Measurements from ENCODE around the gene ABCC8. TPM values are rescaled to one million over a fixed set of nuclear protein-coding genes. Genes with fewer than 3 reads are reported as not detected.

Gene ABCC8
- total and polyA plus RNA-seq, 4 donors: 1.2 to 14.9 (median 3.1) TPM

DNA sequence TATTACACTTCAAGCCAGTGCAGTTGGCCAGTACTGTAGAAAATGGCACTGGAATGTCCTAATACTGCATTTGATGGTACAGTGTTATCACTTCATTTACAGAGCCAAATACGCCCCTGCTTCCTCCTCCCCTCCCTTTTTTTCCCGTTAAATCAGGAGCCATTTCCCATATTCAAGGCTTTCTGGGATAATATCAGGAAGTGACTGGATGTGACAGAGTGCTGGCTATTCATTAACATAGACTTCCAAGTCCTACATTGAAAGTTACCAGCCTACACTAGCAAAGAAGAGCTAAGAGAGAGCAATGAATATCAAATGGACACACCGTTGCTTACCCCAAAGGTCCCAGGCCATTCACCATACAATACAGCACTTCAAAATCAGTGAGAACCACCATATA is 32.1 kb upstream of the ABCC8 start:
- Histone ChIP-seq H3K27me3 (ENCODE audit: control insufficient read depth in 3 of 3, insufficient read depth in 3 of 3, low read length in 2 of 3) (no peaks in the 10 kb centered on the region), H3K4me3 (no peak overlapping the region), H3K9me3 (ENCODE audit: control insufficient read depth in 4 of 4, insufficient read depth in 3 of 4, low read length in 3 of 4) (no peaks in the 10 kb centered on the region), H3K9ac (ENCODE audit: insufficient read depth in 1 of 2, low read length in 2 of 2) (no peak overlapping the region), H3K4me1 (ENCODE audit: control insufficient read depth in 5 of 5, insufficient read depth in 5 of 5, low read length in 5 of 5) (no peaks in the 10 kb centered on the region), H3K27ac (ENCODE audit: low read depth in 1 of 2, low read length in 1 of 2) (no peak overlapping the region), H3K36me3 (ENCODE audit: control insufficient read depth in 4 of 4, insufficient read depth in 4 of 4, low read length in 4 of 4) (no peaks in the 10 kb centered on the region)
- 38 to 48% methylated on average over 3 of the region's 3 CpGs for WGBS, 2 donors
- TF ChIP-seq, protein P1, sequence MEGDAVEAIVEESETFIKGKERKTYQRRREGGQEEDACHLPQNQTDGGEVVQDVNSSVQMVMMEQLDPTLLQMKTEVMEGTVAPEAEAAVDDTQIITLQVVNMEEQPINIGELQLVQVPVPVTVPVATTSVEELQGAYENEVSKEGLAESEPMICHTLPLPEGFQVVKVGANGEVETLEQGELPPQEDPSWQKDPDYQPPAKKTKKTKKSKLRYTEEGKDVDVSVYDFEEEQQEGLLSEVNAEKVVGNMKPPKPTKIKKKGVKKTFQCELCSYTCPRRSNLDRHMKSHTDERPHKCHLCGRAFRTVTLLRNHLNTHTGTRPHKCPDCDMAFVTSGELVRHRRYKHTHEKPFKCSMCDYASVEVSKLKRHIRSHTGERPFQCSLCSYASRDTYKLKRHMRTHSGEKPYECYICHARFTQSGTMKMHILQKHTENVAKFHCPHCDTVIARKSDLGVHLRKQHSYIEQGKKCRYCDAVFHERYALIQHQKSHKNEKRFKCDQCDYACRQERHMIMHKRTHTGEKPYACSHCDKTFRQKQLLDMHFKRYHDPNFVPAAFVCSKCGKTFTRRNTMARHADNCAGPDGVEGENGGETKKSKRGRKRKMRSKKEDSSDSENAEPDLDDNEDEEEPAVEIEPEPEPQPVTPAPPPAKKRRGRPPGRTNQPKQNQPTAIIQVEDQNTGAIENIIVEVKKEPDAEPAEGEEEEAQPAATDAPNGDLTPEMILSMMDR (IDR thresholded peaks at IDR 0.05; ENCODE audit: control extremely low read depth, extremely low read depth): no peak
- DNase-seq: no peak
- no peak for ATAC-seq (ENCODE audit: insufficient read depth, low FRiP score)

DNA sequence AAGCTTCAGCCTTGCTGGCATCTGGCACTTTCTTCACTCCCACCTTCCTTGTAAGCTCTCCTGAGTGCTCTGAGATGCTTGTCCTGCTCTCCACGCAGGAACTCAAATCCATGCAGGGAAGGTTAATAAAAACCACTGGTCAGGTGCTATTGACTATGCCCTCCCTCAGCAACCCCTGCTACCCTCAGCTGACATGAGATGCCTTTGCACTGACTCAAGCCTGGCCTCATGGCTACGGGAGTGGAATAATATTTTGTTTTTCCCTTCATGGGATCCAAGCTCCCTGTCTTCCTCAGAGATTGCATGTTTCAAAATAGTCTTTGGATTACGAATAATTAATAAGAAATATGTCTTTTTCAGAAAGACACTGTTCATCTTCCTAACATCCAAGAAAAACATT is 31.7 kb upstream of the ABCC8 start:
- H3K9ac ChIP-seq (ENCODE audit: insufficient read depth in 1 of 2, low read length in 2 of 2): no peak overlapping the region
- H3K9me3 ChIP-seq (ENCODE audit: control insufficient read depth in 4 of 4, insufficient read depth in 3 of 4, low read length in 3 of 4): no peaks in the 10 kb centered on the region
- ATAC-seq (ENCODE audit: insufficient read depth, low FRiP score) (no peak), DNase-seq (no peak)
- 56 to 76% methylated on average over 3 of the region's 3 CpGs for WGBS, 2 donors
- H3K4me1 ChIP-seq (ENCODE audit: control insufficient read depth in 5 of 5, insufficient read depth in 5 of 5, low read length in 5 of 5): no peaks in the 10 kb centered on the region
- no peak overlapping the region for H3K27ac ChIP-seq (ENCODE audit: low read depth in 1 of 2, low read length in 1 of 2)
- no peaks in the 10 kb centered on the region for H3K36me3 ChIP-seq (ENCODE audit: control insufficient read depth in 4 of 4, insufficient read depth in 4 of 4, low read length in 4 of 4)
- H3K4me3 ChIP-seq: no peak overlapping the region
- TF ChIP-seq, protein P1 (IDR thresholded peaks at IDR 0.05; ENCODE audit: control extremely low read depth, extremely low read depth): no peak
- no peaks in the 10 kb centered on the region for H3K27me3 ChIP-seq (ENCODE audit: control insufficient read depth in 3 of 3, insufficient read depth in 3 of 3, low read length in 2 of 3)

DNA sequence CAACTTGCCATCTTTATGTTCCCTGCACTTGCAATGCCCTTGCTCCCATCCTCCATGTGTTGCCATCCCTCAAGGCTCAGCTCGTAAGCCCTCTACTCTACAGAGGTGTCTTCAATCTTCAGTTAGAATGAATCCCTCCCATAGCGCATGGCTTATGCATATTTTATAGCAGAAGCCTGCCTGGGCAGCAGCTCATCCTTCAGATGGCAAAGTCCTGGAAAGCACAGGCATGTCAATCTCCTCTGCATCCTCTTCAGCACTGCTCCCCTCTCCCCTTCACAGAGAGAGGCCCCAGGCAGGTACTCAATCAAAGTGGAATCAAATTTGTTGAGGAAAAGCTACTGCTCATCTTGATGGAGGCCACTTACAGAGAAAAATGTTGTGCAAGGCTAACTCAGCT is 31.1 kb upstream of the ABCC8 start:
- DNase-seq (no peak), ATAC-seq (ENCODE audit: insufficient read depth, low FRiP score) (no peak)
- Histone ChIP-seq H3K36me3 (ENCODE audit: control insufficient read depth in 4 of 4, insufficient read depth in 4 of 4, low read length in 4 of 4) (no peaks in the 10 kb centered on the region), H3K27ac (ENCODE audit: low read depth in 1 of 2, low read length in 1 of 2) (no peak overlapping the region), H3K27me3 (ENCODE audit: control insufficient read depth in 3 of 3, insufficient read depth in 3 of 3, low read length in 2 of 3) (no peaks in the 10 kb centered on the region), H3K4me3 (no peak overlapping the region), H3K9me3 (ENCODE audit: control insufficient read depth in 4 of 4, insufficient read depth in 3 of 4, low read length in 3 of 4) (no peaks in the 10 kb centered on the region), H3K4me1 (ENCODE audit: control insufficient read depth in 5 of 5, insufficient read depth in 5 of 5, low read length in 5 of 5) (no peaks in the 10 kb centered on the region), H3K9ac (ENCODE audit: insufficient read depth in 1 of 2, low read length in 2 of 2) (no peak overlapping the region)
- WGBS, 2 donors: 91 to 92% methylated on average over 2 of the region's 2 CpGs
- TF ChIP-seq, protein P1 (IDR thresholded peaks at IDR 0.05; ENCODE audit: control extremely low read depth, extremely low read depth): no peak

DNA sequence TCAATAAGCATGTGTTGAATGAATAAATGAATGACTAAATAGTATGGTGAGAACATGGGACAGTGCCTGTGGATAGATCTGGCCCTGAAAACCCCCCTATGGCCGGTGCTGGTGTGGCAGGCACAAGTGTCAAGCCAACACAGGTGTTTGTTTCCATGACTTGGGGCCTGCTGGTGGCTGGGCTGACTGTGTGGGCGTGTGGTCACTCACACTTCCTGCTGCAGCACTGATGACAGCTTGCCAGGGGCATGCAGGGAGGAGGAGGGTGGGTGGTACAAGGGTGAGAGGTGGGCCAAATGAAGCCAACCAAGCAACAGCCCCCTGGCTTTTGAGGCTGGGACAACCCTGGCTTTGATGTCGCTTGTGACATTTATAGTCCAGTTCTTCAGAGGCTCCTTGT is 30.3 kb upstream of the ABCC8 start:
- TF ChIP-seq, protein P1 (IDR thresholded peaks at IDR 0.05; ENCODE audit: control extremely low read depth, extremely low read depth): no peak
- H3K4me3 ChIP-seq: no peak overlapping the region
- 60 to 68% methylated on average over 3 of the region's 3 CpGs for WGBS, 2 donors
- ATAC-seq (ENCODE audit: insufficient read depth, low FRiP score): no peak
- no peaks in the 10 kb centered on the region for H3K27me3 ChIP-seq (ENCODE audit: control insufficient read depth in 3 of 3, insufficient read depth in 3 of 3, low read length in 2 of 3)
- no peak overlapping the region for H3K9ac ChIP-seq (ENCODE audit: insufficient read depth in 1 of 2, low read length in 2 of 2)
- H3K4me1 ChIP-seq (ENCODE audit: control insufficient read depth in 5 of 5, insufficient read depth in 5 of 5, low read length in 5 of 5): no peaks in the 10 kb centered on the region
- no peak for DNase-seq
- H3K36me3 ChIP-seq (ENCODE audit: control insufficient read depth in 4 of 4, insufficient read depth in 4 of 4, low read length in 4 of 4): no peaks in the 10 kb centered on the region
- no peaks in the 10 kb centered on the region for H3K9me3 ChIP-seq (ENCODE audit: control insufficient read depth in 4 of 4, insufficient read depth in 3 of 4, low read length in 3 of 4)
- H3K27ac ChIP-seq (ENCODE audit: low read depth in 1 of 2, low read length in 1 of 2): no peak overlapping the region

All from lung (tissue), 12 donors.